Measurements from ENCODE around the gene TNKS2. TPM values are rescaled to one million over a fixed set of nuclear protein-coding genes. Genes with fewer than 3 reads are reported as not detected.

The TNKS2 gene
- total and polyA plus RNA-seq, 4 donors = 8.6 to 80.1 (median 23.3) TPM

DNA sequence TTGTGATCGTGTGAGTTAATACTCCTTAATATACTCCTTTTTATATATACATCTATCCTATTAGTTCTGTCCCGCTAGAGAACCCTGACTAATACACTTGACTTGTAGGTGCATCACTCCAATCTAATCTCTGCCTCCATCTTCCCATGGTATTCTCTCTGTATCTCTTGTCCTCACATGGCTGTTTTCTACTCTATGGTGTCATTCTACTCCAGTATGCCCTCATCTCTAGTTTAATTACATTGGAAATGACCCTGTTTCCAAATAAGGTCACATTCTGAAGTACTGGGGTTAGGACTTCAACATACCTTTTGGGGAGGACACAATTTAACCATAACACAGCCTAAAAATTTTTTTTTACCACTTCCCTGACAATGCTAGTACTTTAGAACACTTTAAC lies 25.8 kb upstream of the TNKS2 start:
- Histone ChIP-seq H3K27ac (ENCODE audit: low read depth in 1 of 2, low read length in 1 of 2) (no peak overlapping the region), H3K36me3 (ENCODE audit: control insufficient read depth in 4 of 4, insufficient read depth in 4 of 4, low read length in 4 of 4) (no peaks in the 10 kb centered on the region), H3K27me3 (ENCODE audit: control insufficient read depth in 3 of 3, insufficient read depth in 3 of 3, low read length in 2 of 3) (peaks cover 0 to 2% (median 0%) of the 10 kb centered on the region in 3 donors), H3K4me3 (no peak overlapping the region), H3K4me1 (ENCODE audit: control insufficient read depth in 5 of 5, insufficient read depth in 5 of 5, low read length in 5 of 5) (no peaks in the 10 kb centered on the region), H3K9me3 (ENCODE audit: control insufficient read depth in 4 of 4, insufficient read depth in 3 of 4, low read length in 3 of 4) (peaks cover 0 to 2% (median 0%) of the 10 kb centered on the region in 4 donors), H3K9ac (ENCODE audit: insufficient read depth in 1 of 2, low read length in 2 of 2) (no peak overlapping the region)
- DNase-seq (no peak), ATAC-seq (ENCODE audit: insufficient read depth, low FRiP score) (no peak)
- TF ChIP-seq, protein P1, sequence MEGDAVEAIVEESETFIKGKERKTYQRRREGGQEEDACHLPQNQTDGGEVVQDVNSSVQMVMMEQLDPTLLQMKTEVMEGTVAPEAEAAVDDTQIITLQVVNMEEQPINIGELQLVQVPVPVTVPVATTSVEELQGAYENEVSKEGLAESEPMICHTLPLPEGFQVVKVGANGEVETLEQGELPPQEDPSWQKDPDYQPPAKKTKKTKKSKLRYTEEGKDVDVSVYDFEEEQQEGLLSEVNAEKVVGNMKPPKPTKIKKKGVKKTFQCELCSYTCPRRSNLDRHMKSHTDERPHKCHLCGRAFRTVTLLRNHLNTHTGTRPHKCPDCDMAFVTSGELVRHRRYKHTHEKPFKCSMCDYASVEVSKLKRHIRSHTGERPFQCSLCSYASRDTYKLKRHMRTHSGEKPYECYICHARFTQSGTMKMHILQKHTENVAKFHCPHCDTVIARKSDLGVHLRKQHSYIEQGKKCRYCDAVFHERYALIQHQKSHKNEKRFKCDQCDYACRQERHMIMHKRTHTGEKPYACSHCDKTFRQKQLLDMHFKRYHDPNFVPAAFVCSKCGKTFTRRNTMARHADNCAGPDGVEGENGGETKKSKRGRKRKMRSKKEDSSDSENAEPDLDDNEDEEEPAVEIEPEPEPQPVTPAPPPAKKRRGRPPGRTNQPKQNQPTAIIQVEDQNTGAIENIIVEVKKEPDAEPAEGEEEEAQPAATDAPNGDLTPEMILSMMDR (IDR thresholded peaks at IDR 0.05; ENCODE audit: control extremely low read depth, extremely low read depth) = no peak
- WGBS, 2 donors = 91 to 93% methylated on average over 2 of the region's 2 CpGs

DNA sequence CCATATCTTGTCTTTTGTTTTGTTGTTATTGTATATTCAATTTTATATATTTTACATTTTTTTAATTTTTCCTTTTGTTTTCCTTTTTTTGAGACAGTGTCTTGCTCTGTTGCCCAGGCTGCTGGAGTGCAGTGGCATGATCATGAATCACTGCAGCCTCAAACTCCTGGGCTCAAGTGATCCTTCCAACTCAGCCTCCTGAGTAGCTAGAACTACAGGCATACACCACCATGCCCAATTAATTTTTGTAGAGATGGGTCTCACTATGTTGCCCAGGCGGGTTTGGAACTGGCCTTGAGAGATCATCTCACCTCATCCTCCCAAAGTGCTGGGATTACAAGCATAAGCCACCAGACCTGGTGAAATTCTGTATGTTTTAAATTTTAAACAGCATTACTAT lies 25.4 kb upstream of the TNKS2 start:
- H3K4me1 ChIP-seq (ENCODE audit: control insufficient read depth in 5 of 5, insufficient read depth in 5 of 5, low read length in 5 of 5) = no peaks in the 10 kb centered on the region
- peaks cover 0 to 2% (median 0%) of the 10 kb centered on the region in 3 donors for H3K27me3 ChIP-seq (ENCODE audit: control insufficient read depth in 3 of 3, insufficient read depth in 3 of 3, low read length in 2 of 3)
- peaks cover 0 to 2% (median 0%) of the 10 kb centered on the region in 4 donors for H3K9me3 ChIP-seq (ENCODE audit: control insufficient read depth in 4 of 4, insufficient read depth in 3 of 4, low read length in 3 of 4)
- TF ChIP-seq, protein P1 (IDR thresholded peaks at IDR 0.05; ENCODE audit: control extremely low read depth, extremely low read depth) = no peak
- no peak overlapping the region for H3K9ac ChIP-seq (ENCODE audit: insufficient read depth in 1 of 2, low read length in 2 of 2)
- DNase-seq (no peak), ATAC-seq (ENCODE audit: insufficient read depth, low FRiP score) (no peak)
- H3K4me3 ChIP-seq = no peak overlapping the region
- WGBS, 2 donors = 84 to 85% methylated on average over 1 of the region's 1 CpG
- H3K36me3 ChIP-seq (ENCODE audit: control insufficient read depth in 4 of 4, insufficient read depth in 4 of 4, low read length in 4 of 4) = no peaks in the 10 kb centered on the region
- no peak overlapping the region for H3K27ac ChIP-seq (ENCODE audit: low read depth in 1 of 2, low read length in 1 of 2)

DNA sequence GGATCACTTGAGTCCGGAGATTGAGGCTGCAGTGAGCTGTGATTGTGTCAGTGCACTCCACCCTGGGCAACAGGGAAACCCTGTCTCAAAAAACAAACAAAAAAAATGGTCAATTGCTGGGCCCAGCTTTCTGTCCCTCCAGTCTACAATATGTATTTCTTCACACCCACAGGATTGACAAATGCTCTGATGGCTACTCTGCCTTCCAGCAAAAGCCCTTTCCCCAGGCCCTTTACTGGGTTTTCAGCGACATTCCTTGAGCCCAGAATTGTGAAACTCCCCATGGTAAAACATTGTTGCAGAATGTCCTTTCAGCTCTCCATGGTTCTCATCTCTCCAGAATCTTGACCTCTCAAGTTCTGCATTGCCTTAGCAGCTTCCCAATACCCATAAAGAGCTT lies 23.7 kb upstream of the TNKS2 start:
- no peak for ATAC-seq (ENCODE audit: insufficient read depth, low FRiP score)
- no peaks in the 10 kb centered on the region for H3K4me1 ChIP-seq (ENCODE audit: control insufficient read depth in 5 of 5, insufficient read depth in 5 of 5, low read length in 5 of 5)
- DNase-seq = no peak
- H3K27ac ChIP-seq (ENCODE audit: low read depth in 1 of 2, low read length in 1 of 2) = no peak overlapping the region
- no peaks in the 10 kb centered on the region for H3K36me3 ChIP-seq (ENCODE audit: control insufficient read depth in 4 of 4, insufficient read depth in 4 of 4, low read length in 4 of 4)
- peaks cover 0 to 2% (median 0%) of the 10 kb centered on the region in 4 donors for H3K9me3 ChIP-seq (ENCODE audit: control insufficient read depth in 4 of 4, insufficient read depth in 3 of 4, low read length in 3 of 4)
- H3K4me3 ChIP-seq = no peak overlapping the region
- 88 to 95% methylated on average over 2 of the region's 2 CpGs for WGBS, 2 donors
- TF ChIP-seq, protein P1 (IDR thresholded peaks at IDR 0.05; ENCODE audit: control extremely low read depth, extremely low read depth) = no peak
- no peak overlapping the region for H3K9ac ChIP-seq (ENCODE audit: insufficient read depth in 1 of 2, low read length in 2 of 2)
- peaks cover 0 to 2% (median 0%) of the 10 kb centered on the region in 3 donors for H3K27me3 ChIP-seq (ENCODE audit: control insufficient read depth in 3 of 3, insufficient read depth in 3 of 3, low read length in 2 of 3)

DNA sequence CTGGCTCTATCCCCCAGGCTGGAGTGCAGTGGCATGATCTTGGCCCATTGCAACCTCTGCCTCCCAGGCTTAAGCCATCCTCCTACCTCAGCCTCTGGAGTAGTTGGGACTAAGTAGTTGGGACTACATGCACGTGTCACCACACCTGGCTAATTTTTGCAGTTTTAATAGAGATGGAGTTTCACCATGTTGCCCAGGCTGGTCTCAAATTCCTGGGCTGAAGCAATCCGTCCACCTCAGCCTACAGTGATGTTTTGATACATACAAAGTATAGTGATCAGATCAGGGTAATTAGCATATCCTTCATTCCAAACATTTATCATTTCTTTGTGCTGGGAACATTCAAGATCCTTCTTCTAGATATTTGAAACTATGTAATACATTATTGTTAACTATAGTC lies 22.5 kb upstream of the TNKS2 start:
- DNase-seq = no peak
- TF ChIP-seq, protein P1 (IDR thresholded peaks at IDR 0.05; ENCODE audit: control extremely low read depth, extremely low read depth) = no peak
- H3K27me3 ChIP-seq (ENCODE audit: control insufficient read depth in 3 of 3, insufficient read depth in 3 of 3, low read length in 2 of 3) = peaks cover 0 to 2% (median 0%) of the 10 kb centered on the region in 3 donors
- H3K4me3 ChIP-seq = no peak overlapping the region
- ATAC-seq (ENCODE audit: insufficient read depth, low FRiP score) = no peak
- H3K4me1 ChIP-seq (ENCODE audit: control insufficient read depth in 5 of 5, insufficient read depth in 5 of 5, low read length in 5 of 5) = no peaks in the 10 kb centered on the region
- H3K27ac ChIP-seq (ENCODE audit: low read depth in 1 of 2, low read length in 1 of 2) = no peak overlapping the region
- no peak overlapping the region for H3K9ac ChIP-seq (ENCODE audit: insufficient read depth in 1 of 2, low read length in 2 of 2)
- 87 to 90% methylated on average over 2 of the region's 2 CpGs for WGBS, 2 donors
- no peaks in the 10 kb centered on the region for H3K36me3 ChIP-seq (ENCODE audit: control insufficient read depth in 4 of 4, insufficient read depth in 4 of 4, low read length in 4 of 4)
- H3K9me3 ChIP-seq (ENCODE audit: control insufficient read depth in 4 of 4, insufficient read depth in 3 of 4, low read length in 3 of 4) = peaks cover 0 to 2% (median 0%) of the 10 kb centered on the region in 4 donors

All from lung (tissue), 12 donors.